ENCODE measurements around the gene TGM1.
"Not testable (repeated sequence)": the region's sequence is repeated elsewhere in the genome, so short reads cannot be mapped to it uniquely, and the experiment has no call there.

Gene TGM1

DNA sequence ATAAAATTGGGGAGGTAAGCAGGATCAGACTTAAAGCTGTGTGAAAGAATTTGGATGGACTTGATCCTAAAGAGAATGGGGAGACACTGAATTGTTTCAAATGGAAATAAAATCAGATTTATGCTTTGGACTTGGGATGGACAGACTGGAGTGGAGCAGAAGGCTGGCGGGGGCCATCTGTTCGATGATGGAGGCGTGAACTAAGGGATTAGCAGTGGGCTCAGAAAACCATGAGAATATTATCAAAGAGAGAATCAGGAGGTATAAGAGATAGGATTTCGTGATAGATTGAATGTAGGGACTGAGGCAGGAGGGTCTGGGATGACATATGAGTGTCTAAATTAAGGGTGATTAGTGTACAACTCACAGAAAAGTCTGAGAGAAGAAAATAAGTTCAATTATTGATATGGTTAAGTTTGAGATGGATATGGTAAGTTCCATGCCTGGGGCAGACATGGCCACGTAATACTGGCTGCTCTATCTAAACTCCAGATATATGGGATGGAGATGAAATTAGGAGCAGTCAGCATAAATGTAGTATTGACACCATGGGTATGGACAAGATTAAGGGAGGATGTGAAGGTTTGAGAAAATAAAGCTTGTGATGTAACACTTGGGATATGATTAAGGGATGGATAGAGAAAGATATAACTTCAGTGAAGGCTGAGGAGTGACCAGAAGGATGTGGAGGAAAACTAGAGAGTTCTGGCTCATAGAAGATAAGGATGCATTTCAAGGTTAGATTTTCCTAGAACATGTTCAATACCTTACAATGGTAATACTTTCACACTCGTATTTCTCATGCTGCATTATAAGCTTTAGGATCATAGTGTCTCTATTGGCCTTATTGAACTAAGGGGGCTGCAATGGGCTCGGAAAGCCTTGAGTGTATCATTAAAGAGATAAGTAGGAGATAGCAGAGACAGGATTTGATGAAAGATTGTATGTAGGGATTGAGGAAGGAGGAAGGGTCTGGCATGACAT is 58.5 kb downstream of the TGM1 start:
- H3K27ac ChIP-seq (ENCODE audit: low read length): no peak overlapping the region
- no peaks in the 10 kb centered on the region for H3K9me3 ChIP-seq (ENCODE audit: control insufficient read depth, insufficient read depth, low read length)
- H3K36me3 ChIP-seq (ENCODE audit: control insufficient read depth, insufficient read depth, low read length): peaks cover 9% of the 10 kb centered on the region
- no peaks in the 10 kb centered on the region for H3K4me1 ChIP-seq (ENCODE audit: control insufficient read depth, insufficient read depth, low read length)
- no peak overlapping the region for H3K4me3 ChIP-seq (ENCODE audit: low read length)
- H3K27me3 ChIP-seq (ENCODE audit: control insufficient read depth, insufficient read depth, low read length): no peaks in the 10 kb centered on the region
- DNase-seq (ENCODE audit: low read depth, low spot score): no peak
- 100% methylated on average over 1 of the region's 7 CpGs for WGBS (ENCODE audit: insufficient coverage, insufficient read length)

DNA sequence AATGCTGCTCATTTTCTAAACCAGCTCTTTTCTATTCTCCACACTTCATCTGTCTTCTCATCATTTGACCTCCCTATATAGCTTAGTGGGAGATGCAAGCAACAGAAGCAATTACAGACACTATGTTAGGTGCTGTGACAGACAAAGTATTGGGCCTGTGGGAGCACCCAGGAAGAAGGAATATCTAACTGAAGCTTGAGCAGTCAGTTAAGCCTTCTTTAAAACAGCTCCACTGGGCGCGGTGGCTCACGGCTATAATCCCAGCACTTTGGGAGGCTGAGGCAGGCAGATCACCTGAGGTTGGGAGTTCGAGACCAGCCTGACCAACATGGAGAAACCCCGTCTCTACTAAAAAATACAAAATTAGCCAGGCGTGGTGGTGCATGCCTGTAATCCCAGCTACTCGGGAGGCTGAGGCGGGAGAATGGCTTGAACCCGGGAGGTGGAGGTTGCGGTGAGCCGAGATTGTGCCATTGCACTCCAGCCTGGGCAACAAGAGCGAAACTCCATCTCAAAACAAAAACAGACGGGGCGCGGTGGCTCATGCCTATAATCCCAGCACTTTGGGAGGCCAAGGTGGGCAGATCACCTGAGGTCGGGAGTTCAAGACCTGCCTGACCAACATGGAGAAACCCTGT is 59.6 kb downstream of the TGM1 start:
- H3K4me1 ChIP-seq (ENCODE audit: control insufficient read depth, insufficient read depth, low read length); H3K27me3 ChIP-seq (ENCODE audit: control insufficient read depth, insufficient read depth, low read length); H3K9me3 ChIP-seq (ENCODE audit: control insufficient read depth, insufficient read depth, low read length); H3K27ac ChIP-seq (ENCODE audit: low read length); H3K36me3 ChIP-seq (ENCODE audit: control insufficient read depth, insufficient read depth, low read length); H3K4me3 ChIP-seq (ENCODE audit: low read length); DNase-seq (ENCODE audit: low read depth, low spot score): not testable (repeated sequence)
- WGBS (ENCODE audit: insufficient coverage, insufficient read length): no CpG with 5 or more reads among the region's 16 CpGs

DNA sequence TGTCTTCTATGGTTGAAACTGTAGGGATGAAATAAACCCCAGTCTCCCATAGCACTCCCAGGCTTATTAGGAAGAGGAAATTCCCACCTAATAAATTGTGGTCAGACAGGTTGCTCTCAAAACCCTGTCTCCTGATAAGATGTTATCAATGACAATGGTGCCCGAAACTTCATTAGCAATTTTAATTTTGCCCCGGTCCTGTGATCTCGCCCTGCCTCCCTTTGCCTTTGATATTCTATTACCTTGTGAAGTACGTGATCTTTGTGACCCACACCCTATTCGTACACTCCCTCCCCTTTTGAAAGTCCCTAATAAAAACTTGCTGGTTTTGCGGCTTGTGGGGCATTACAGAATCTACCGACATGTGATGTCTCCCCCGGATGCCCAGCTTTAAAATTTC is 60.4 kb downstream of the TGM1 start:
- H3K27me3 ChIP-seq (ENCODE audit: control insufficient read depth, insufficient read depth, low read length); H3K27ac ChIP-seq (ENCODE audit: low read length); DNase-seq (ENCODE audit: low read depth, low spot score); H3K4me3 ChIP-seq (ENCODE audit: low read length); H3K36me3 ChIP-seq (ENCODE audit: control insufficient read depth, insufficient read depth, low read length); H3K9me3 ChIP-seq (ENCODE audit: control insufficient read depth, insufficient read depth, low read length); H3K4me1 ChIP-seq (ENCODE audit: control insufficient read depth, insufficient read depth, low read length): not testable (repeated sequence)
- WGBS (ENCODE audit: insufficient coverage, insufficient read length): no CpG with 5 or more reads among the region's 8 CpGs
